Neural progenitor cell (in vitro differentiated cells): Measurements from ENCODE around the gene GALP. TPM values are rescaled to one million over a fixed set of nuclear protein-coding genes. Genes with fewer than 3 reads are reported as not detected.
"Not testable (repeated sequence)": the region's sequence is repeated elsewhere in the genome, so short reads cannot be mapped to it uniquely, and the experiment has no call there.

Experiments used
- DNase-seq: peaks from one replicate; pipeline ENCODE4 v3.0.0-alpha.2; 2016; ENCODE audit warnings: low spot score
- H2AFZ ChIP-seq: fragments of 200-600 bp; sonication (generic); replicated peaks from 2 replicates; pipeline ENCODE4 v1.6.1; 2016; ENCODE audit warnings: antibody characterized with exemption
- H3F3A ChIP-seq: fragments of 200-600 bp; sonication (generic); 2 replicates; pipeline ENCODE4 v1.6.1; 2016; ENCODE audit warnings: antibody characterized with exemption, low read depth
- H3K27ac ChIP-seq: fragments of 200-600 bp; sonication (generic); 2 replicates; pipeline ENCODE4 v1.5.1; 2016; ENCODE audit warnings: mild to moderate bottlenecking
- H3K27me3 ChIP-seq: fragments of 200-600 bp; sonication (generic); 2 replicates; pipeline ENCODE4 v1.6.1; 2016; ENCODE audit warnings: mild to moderate bottlenecking, moderate library complexity
- H3K36me3 ChIP-seq: fragments of 200-600 bp; sonication (generic); 2 replicates; pipeline ENCODE4 v1.5.1; 2016
- H3K4me1 ChIP-seq: fragments of 200-600 bp; sonication (generic); 2 replicates; pipeline ENCODE4 v1.6.1; 2016; ENCODE audit warnings: mixed run types
- H3K4me2 ChIP-seq: fragments of 200-600 bp; sonication (generic); 2 replicates; pipeline ENCODE4 v1.6.1; 2016
- H3K4me3 ChIP-seq: fragments of 200-600 bp; sonication (generic); 2 replicates; pipeline ENCODE4 v1.5.1; 2016
- H3K79me2 ChIP-seq: fragments of 200-600 bp; sonication (generic); 2 replicates; pipeline ENCODE4 v1.6.1; 2016; ENCODE audit warnings: low read depth
- H3K9ac ChIP-seq: fragments of 200-600 bp; sonication (generic); 2 replicates; pipeline ENCODE4 v1.6.1; 2016
- H3K9me3 ChIP-seq: fragments of 200-600 bp; sonication (generic); 2 replicates; pipeline ENCODE4 v1.5.1; 2016; ENCODE audit warnings: low read depth
- H4K20me1 ChIP-seq: fragments of 200-600 bp; sonication (generic); 2 replicates; pipeline ENCODE4 v1.6.1; 2016; ENCODE audit warnings: low read depth
- H3K27ac Mint-ChIP-seq: 3 replicates; pipeline ENCODE4 v1.8.0; 2021; ENCODE audit warnings: mixed read lengths
- H3K27me3 Mint-ChIP-seq: 2 replicates; pipeline ENCODE4 v1.8.0; 2022; ENCODE audit warnings: low read depth, mild to moderate bottlenecking, inconsistent platforms, moderate library complexity, mixed read lengths; ENCODE audit not compliant: insufficient read depth
- H3K36me3 Mint-ChIP-seq: 3 replicates; pipeline ENCODE4 v1.8.0; 2021; ENCODE audit warnings: mixed read lengths
- H3K4me1 Mint-ChIP-seq: 3 replicates; pipeline ENCODE4 v1.8.0; 2021; ENCODE audit warnings: mixed read lengths
- H3K4me3 Mint-ChIP-seq: 3 replicates; pipeline ENCODE4 v1.8.0; 2021; ENCODE audit warnings: mild to moderate bottlenecking, moderate library complexity, mixed read lengths
- H3K9me3 Mint-ChIP-seq: 3 replicates; pipeline ENCODE4 v1.8.0; 2020; ENCODE audit warnings: mixed read lengths
- EZH2 ChIP-seq: fragments of 200-600 bp; sonication (generic); IDR thresholded peaks from 2 replicates; pipeline ENCODE4 v1.6.1; 2017; ENCODE audit warnings: antibody characterized with exemption, mild to moderate bottlenecking, moderate library complexity
- EZH2phosphoT487 ChIP-seq: fragments of 200-600 bp; sonication (generic); IDR thresholded peaks from 2 replicates; pipeline ENCODE4 v1.6.1; 2017; ENCODE audit warnings: antibody characterized with exemption
- total RNA-seq: library from RNA; depleted of rRNA; stranded (reverse); fragments of >200 nt; gene quantifications from 2 replicates; pipeline ENCODE4 v1.2.3, GENCODE V29; 2015; ENCODE audit warnings: low replicate concordance
- TF ChIP-seq, protein P1 (sequence below): fragments of 200-600 bp; sonication (generic); IDR thresholded peaks from 2 replicates; pipeline ENCODE4 v1.5.1; 2017; ENCODE audit warnings: antibody characterized with exemption, mild to moderate bottlenecking

Gene GALP
- total RNA-seq, 1 donor from 2014 or later: 0.71 TPM

DNA sequence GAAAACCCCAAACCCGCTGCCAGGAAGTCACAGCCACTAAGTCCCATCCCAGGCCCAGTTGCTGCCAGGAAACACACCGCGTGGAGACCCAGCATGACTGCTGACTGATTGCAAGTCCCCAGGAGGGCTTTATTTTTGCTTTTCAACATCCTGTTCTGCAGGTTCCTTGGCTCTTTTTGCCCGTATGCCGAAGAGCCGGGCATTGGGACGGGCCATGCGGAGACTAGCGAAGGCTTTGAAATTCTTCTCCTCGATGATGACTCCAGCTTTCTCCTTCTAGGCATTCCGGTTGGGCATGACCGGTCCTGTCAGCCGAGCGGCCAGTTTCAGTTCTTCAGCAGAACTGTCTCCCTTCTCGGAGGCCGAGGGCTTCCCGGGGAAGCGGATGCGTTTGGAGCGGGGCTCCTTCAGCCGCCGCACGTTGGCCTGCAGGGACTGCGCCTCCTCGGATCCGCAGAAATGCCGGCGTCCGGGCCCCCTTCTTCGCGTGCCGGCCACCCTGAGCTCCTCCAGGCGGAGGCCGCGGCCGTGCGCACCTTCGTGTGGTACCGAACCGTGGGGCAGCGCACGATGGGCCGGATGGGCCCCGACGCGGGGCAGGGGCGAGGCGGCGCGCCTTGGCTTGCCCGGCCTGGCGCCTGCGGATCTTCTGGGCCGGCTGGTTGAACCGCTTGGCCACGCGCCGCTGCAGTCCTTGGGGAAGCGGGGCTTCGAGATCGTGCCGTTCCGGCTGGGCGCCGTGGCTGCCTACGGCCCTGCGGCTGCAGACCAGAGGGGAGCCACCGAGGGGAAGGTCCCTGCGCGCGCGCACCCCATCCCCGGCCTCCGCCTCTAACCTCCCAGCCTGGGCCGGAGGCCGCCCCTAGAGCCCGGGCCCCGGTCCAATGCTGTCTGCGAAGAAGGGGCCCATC is 41.5 kb downstream of the GALP start:
- no peak overlapping the region for H3K9ac ChIP-seq
- H2AFZ ChIP-seq: peak overlapping the region; percentile 91
- Mint-ChIP-seq H3K4me1 (no peaks in the 10 kb centered on the region), H3K27me3 (peaks cover 3% of the 10 kb centered on the region), H3K36me3 (peaks cover 2% of the 10 kb centered on the region), H3K9me3 (peaks cover 10% of the 10 kb centered on the region), H3K27ac (no peak overlapping the region), H3K4me3 (no peak overlapping the region)
- H3K27ac ChIP-seq: no peak overlapping the region
- no peaks in the 10 kb centered on the region for H3K4me1 ChIP-seq
- H3K79me2 ChIP-seq: no peaks in the 10 kb centered on the region
- H3K4me3 ChIP-seq: no peak overlapping the region
- peaks cover 6% of the 10 kb centered on the region for H3K27me3 ChIP-seq
- no peaks in the 10 kb centered on the region for H3K9me3 ChIP-seq
- H3K36me3 ChIP-seq: no peaks in the 10 kb centered on the region
- peak; percentile 38 for DNase-seq
- peak overlapping the region; percentile 37 for H3K4me2 ChIP-seq
- peaks cover 4% of the 10 kb centered on the region for H3F3A ChIP-seq
- no peaks in the 10 kb centered on the region for H4K20me1 ChIP-seq
- TF ChIP-seq EZH2 (no peak), EZH2phosphoT487 (no peak)
- TF ChIP-seq, protein P1, sequence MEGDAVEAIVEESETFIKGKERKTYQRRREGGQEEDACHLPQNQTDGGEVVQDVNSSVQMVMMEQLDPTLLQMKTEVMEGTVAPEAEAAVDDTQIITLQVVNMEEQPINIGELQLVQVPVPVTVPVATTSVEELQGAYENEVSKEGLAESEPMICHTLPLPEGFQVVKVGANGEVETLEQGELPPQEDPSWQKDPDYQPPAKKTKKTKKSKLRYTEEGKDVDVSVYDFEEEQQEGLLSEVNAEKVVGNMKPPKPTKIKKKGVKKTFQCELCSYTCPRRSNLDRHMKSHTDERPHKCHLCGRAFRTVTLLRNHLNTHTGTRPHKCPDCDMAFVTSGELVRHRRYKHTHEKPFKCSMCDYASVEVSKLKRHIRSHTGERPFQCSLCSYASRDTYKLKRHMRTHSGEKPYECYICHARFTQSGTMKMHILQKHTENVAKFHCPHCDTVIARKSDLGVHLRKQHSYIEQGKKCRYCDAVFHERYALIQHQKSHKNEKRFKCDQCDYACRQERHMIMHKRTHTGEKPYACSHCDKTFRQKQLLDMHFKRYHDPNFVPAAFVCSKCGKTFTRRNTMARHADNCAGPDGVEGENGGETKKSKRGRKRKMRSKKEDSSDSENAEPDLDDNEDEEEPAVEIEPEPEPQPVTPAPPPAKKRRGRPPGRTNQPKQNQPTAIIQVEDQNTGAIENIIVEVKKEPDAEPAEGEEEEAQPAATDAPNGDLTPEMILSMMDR: no peak

DNA sequence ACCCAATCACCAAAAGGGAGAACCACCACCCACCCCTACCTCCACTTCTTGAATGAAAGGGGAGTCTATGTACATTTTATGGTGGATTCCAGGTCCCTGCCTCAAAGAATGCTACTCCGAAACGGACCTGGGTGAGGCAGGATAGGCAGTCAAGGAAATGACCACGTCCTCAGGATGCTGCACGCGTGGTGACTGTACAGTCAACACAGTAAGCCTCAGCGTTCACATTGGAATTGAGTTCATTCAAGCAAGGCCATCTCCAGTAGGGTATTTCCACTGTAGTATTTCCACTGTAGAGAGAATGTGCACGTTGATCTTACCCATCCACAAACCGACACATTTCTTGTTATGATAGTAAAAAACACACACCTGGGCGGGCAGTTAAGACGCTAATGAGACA is 43.2 kb downstream of the GALP start:
- H3K27ac Mint-ChIP-seq: no peak overlapping the region
- DNase-seq: no peak
- peaks cover 3% of the 10 kb centered on the region for H3K27me3 Mint-ChIP-seq
- H3K9me3 Mint-ChIP-seq: peaks cover 10% of the 10 kb centered on the region
- H3K36me3 Mint-ChIP-seq: peaks cover 2% of the 10 kb centered on the region
- no peaks in the 10 kb centered on the region for H3K4me1 Mint-ChIP-seq
- no peak overlapping the region for H3K27ac ChIP-seq
- peaks cover 4% of the 10 kb centered on the region for H3F3A ChIP-seq
- H3K4me3 ChIP-seq: no peak overlapping the region
- peaks cover 6% of the 10 kb centered on the region for H3K27me3 ChIP-seq
- no peak overlapping the region for H3K4me3 Mint-ChIP-seq
- H3K9me3 ChIP-seq: no peaks in the 10 kb centered on the region
- TF ChIP-seq EZH2 (no peak), EZH2phosphoT487 (no peak)
- TF ChIP-seq, protein P1: no peak
- H4K20me1 ChIP-seq: no peaks in the 10 kb centered on the region
- no peaks in the 10 kb centered on the region for H3K36me3 ChIP-seq
- no peak overlapping the region for H3K4me2 ChIP-seq
- H3K79me2 ChIP-seq: no peaks in the 10 kb centered on the region
- no peak overlapping the region for H3K9ac ChIP-seq
- H3K4me1 ChIP-seq: no peaks in the 10 kb centered on the region
- no peak overlapping the region for H2AFZ ChIP-seq

DNA sequence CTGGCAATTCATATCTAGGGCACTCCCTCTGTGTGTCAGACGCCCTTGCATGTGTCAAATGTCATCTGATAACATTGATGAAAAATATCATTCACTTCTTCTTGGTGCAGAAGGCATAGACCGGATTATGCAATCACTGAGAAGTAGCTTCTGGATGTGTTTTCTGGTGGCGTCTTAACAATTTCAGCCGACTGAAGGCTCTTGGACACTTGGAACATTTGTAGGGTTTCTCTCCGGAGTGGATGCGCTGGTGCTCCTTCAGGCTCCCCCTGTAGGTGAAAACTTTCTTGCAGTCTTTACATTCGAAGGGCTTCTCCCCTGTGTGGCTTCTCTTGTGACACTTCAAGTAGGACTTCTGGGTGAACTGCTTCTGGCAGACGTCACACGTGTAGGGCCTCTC is 45.6 kb downstream of the GALP start:
- H3F3A ChIP-seq, H3K27me3 Mint-ChIP-seq, H4K20me1 ChIP-seq, H3K9me3 ChIP-seq, H3K27me3 ChIP-seq, H3K4me3 ChIP-seq, H3K36me3 Mint-ChIP-seq, H3K4me2 ChIP-seq, H3K4me1 Mint-ChIP-seq, H3K9me3 Mint-ChIP-seq, H3K36me3 ChIP-seq, H3K4me1 ChIP-seq, H3K27ac Mint-ChIP-seq, H3K79me2 ChIP-seq, H3K4me3 Mint-ChIP-seq, H3K27ac ChIP-seq, H2AFZ ChIP-seq, H3K9ac ChIP-seq: not testable (repeated sequence)
- TF ChIP-seq, protein P1: peak; percentile 60
- DNase-seq: peak; percentile 57
